ENCODE data around the gene RAB11FIP4. TPM values are rescaled to one million over a fixed set of nuclear protein-coding genes. Genes with fewer than 3 reads are reported as not detected.

The RAB11FIP4 gene
- polyA plus RNA-seq, 1 of the 3 experiments (the other 2 are of a cell fraction) = 9.4 TPM

DNA sequence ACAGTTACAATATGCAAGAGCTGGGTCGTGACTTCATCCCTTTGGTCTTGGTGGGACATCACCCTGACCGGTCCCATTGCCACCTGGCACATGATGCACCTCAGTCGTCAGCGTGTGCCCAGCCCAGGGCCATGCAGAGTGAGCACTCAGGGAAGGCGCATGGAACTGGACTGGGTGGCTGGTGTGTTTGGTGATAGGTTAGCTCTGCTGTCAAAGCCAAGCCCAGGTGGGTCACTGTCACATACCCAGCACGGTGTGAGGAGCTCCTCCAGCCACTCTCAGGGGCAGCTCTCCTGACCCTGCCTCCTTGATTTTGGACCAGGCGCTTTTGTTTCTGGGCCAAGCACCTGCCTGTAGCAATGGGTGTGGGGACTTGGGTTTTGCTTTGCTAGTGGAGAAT, 180.9 kb downstream of the RAB11FIP4 start:
- CTCF ChIA-PET = interaction anchor here (1.4 to 4.6 kb wide), 3 partner anchors 14 to 270 kb away, joined by 3 to 22 read pairs (median 8); no protein-coding TSS in a partner anchor
- WGBS (ENCODE audit: low lambda C conversion rate) = 96% methylated on average over 6 of the region's 7 CpGs

GRCh38 chr17:31573047-31573446, 181.6 kb downstream of the RAB11FIP4 start:
- no peak for DNase-seq
- 95% methylated on average over 6 of the region's 6 CpGs for WGBS (ENCODE audit: low lambda C conversion rate)
- Histone ChIP-seq H3K79me2 (ENCODE audit: insufficient read depth) (peaks cover 58% of the 10 kb centered on the region), H3K4me1 (ENCODE audit: control insufficient read depth in 1 of 2, insufficient read depth in 2 of 2, low read depth in 1 of 2, low read length in 1 of 2) (peaks cover 21 to 40% of the 10 kb centered on the region in 2 experiments), H4K20me1 (ENCODE audit: insufficient read depth) (no peaks in the 10 kb centered on the region), H3K9me3 (no peaks in the 10 kb centered on the region), H3K27ac (ENCODE audit: low read depth in 2 of 2, low read length in 1 of 2) (peak overlapping the region in 1 of 2 experiments; percentile 92; a peak in 2 of 4 replicates), H2AFZ (ENCODE audit: low read depth) (no peak overlapping the region), H3K36me3 (replicated peaks in 1 of 2; ENCODE audit: control insufficient read depth in 1 of 2, insufficient read depth in 2 of 2, low read length in 1 of 2) (peaks cover 0 to 1% of the 10 kb centered on the region in 2 experiments), H3K4me3 (ENCODE audit: low read depth in 2 of 2, low read length in 1 of 2) (no peak overlapping the region), H3F3A (replicated peaks; ENCODE audit: insufficient read depth) (peaks cover 28% of the 10 kb centered on the region), H3K9ac (no peak overlapping the region), H3K27me3 (ENCODE audit: insufficient read depth) (no peaks in the 10 kb centered on the region), H3K4me2 (peak overlapping the region; percentile 61; the same call in 1 of the 2 replicates), H3K9me2 (no peaks in the 10 kb centered on the region)
- POLR2A ChIA-PET = no interaction called here
- TF ChIP-seq SIN3A (IDR thresholded peaks at IDR 0.05; ENCODE audit: borderline replicate concordance, low read depth, low read length) (no peak), YY1 (IDR thresholded peaks at IDR 0.05; ENCODE audit: low read depth) (no peak), GABPA (IDR thresholded peaks at IDR 0.05; ENCODE audit: low read depth) (no peak), FOSL2 (IDR thresholded peaks at IDR 0.05; ENCODE audit: borderline replicate concordance, low read depth) (no peak), RAD21 (IDR thresholded peaks at IDR 0.05; ENCODE audit: low read length) (no peak), ELF1 (IDR thresholded peaks at IDR 0.05) (no peak)
- CTCF ChIA-PET = interaction anchor here (1.4 to 4.6 kb wide), 4 partner anchors 12 to 269 kb away, joined by 3 to 22 read pairs (median 6); no protein-coding TSS in a partner anchor

More for the DNA sequence above, 180.9 kb downstream of the RAB11FIP4 start:
- Histone ChIP-seq H3K36me3 (replicated peaks in 1 of 2; ENCODE audit: control insufficient read depth in 1 of 2, insufficient read depth in 2 of 2, low read length in 1 of 2) (no peaks in the 10 kb centered on the region), H3K27me3 (ENCODE audit: insufficient read depth) (no peaks in the 10 kb centered on the region), H3F3A (replicated peaks; ENCODE audit: insufficient read depth) (peaks cover 25% of the 10 kb centered on the region), H3K27ac (ENCODE audit: low read depth in 2 of 2, low read length in 1 of 2) (peak overlapping the region; percentile 89 to 92; a peak in 3 of 4 replicates), H3K4me2 (peak overlapping the region; percentile 61), H2AFZ (ENCODE audit: low read depth) (no peak overlapping the region), H3K79me2 (ENCODE audit: insufficient read depth) (peaks cover 62% of the 10 kb centered on the region), H3K9ac (peak overlapping the region; percentile 61), H3K9me2 (no peaks in the 10 kb centered on the region), H4K20me1 (ENCODE audit: insufficient read depth) (no peaks in the 10 kb centered on the region), H3K4me3 (ENCODE audit: low read depth in 2 of 2, low read length in 1 of 2) (no peak overlapping the region), H3K4me1 (ENCODE audit: control insufficient read depth in 1 of 2, insufficient read depth in 2 of 2, low read depth in 1 of 2, low read length in 1 of 2) (peaks cover 24 to 47% of the 10 kb centered on the region in 2 experiments), H3K9me3 (no peaks in the 10 kb centered on the region)
- TF ChIP-seq SMC3 (IDR thresholded peaks at IDR 0.05; ENCODE audit: low read depth, low read length) = no peak
- no peak for TF ChIP-seq POLR2AphosphoS5 (IDR thresholded peaks at IDR 0.05; ENCODE audit: low read depth, low read length)
- POLR2A ChIA-PET = no interaction called here
- DNase-seq = no peak

GRCh38 chr17:31573861-31574260, 182.4 kb downstream of the RAB11FIP4 start:
- POLR2A ChIA-PET = no interaction called here
- Histone ChIP-seq H2AFZ (ENCODE audit: low read depth) (no peak overlapping the region), H3K27me3 (ENCODE audit: insufficient read depth) (no peaks in the 10 kb centered on the region), H3K27ac (ENCODE audit: low read depth in 2 of 2, low read length in 1 of 2) (no peak overlapping the region), H3K79me2 (ENCODE audit: insufficient read depth) (peaks cover 57% of the 10 kb centered on the region), H3F3A (replicated peaks; ENCODE audit: insufficient read depth) (peaks cover 36% of the 10 kb centered on the region), H3K9ac (no peak overlapping the region), H4K20me1 (ENCODE audit: insufficient read depth) (no peaks in the 10 kb centered on the region), H3K36me3 (replicated peaks in 1 of 2; ENCODE audit: control insufficient read depth in 1 of 2, insufficient read depth in 2 of 2, low read length in 1 of 2) (peaks cover 0 to 3% of the 10 kb centered on the region in 2 experiments), H3K9me2 (no peaks in the 10 kb centered on the region), H3K4me3 (ENCODE audit: low read depth in 2 of 2, low read length in 1 of 2) (no peak overlapping the region), H3K4me2 (peak overlapping the region; percentile 61; the same call in 1 of the 2 replicates), H3K4me1 (ENCODE audit: control insufficient read depth in 1 of 2, insufficient read depth in 2 of 2, low read depth in 1 of 2, low read length in 1 of 2) (peaks cover 17 to 42% of the 10 kb centered on the region in 2 experiments), H3K9me3 (no peaks in the 10 kb centered on the region)
- TF ChIP-seq SMC3 (IDR thresholded peaks at IDR 0.05; ENCODE audit: low read depth, low read length) (no peak), GABPA (IDR thresholded peaks at IDR 0.05; ENCODE audit: low read depth) (no peak), POLR2AphosphoS5 (IDR thresholded peaks at IDR 0.05; ENCODE audit: low read depth, low read length) (no peak), ZBTB33 (IDR thresholded peaks at IDR 0.05; ENCODE audit: borderline replicate concordance, low read depth) (no peak), ELF1 (IDR thresholded peaks at IDR 0.05) (no peak), NRF1 (IDR thresholded peaks at IDR 0.05; ENCODE audit: low read depth, low read length) (no peak), MEF2A (IDR thresholded peaks at IDR 0.05; ENCODE audit: borderline replicate concordance, low read depth) (no peak), EP300 (IDR thresholded peaks at IDR 0.05; ENCODE audit: borderline replicate concordance in 1 of 2, low read depth in 1 of 2, low read length in 1 of 2) (no peak), CHD2 (IDR thresholded peaks at IDR 0.05; ENCODE audit: low read length, partially characterized antibody) (no peak)
- TF ChIP-seq, protein P1, sequence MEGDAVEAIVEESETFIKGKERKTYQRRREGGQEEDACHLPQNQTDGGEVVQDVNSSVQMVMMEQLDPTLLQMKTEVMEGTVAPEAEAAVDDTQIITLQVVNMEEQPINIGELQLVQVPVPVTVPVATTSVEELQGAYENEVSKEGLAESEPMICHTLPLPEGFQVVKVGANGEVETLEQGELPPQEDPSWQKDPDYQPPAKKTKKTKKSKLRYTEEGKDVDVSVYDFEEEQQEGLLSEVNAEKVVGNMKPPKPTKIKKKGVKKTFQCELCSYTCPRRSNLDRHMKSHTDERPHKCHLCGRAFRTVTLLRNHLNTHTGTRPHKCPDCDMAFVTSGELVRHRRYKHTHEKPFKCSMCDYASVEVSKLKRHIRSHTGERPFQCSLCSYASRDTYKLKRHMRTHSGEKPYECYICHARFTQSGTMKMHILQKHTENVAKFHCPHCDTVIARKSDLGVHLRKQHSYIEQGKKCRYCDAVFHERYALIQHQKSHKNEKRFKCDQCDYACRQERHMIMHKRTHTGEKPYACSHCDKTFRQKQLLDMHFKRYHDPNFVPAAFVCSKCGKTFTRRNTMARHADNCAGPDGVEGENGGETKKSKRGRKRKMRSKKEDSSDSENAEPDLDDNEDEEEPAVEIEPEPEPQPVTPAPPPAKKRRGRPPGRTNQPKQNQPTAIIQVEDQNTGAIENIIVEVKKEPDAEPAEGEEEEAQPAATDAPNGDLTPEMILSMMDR (IDR thresholded peaks at IDR 0.05) = no peak
- 71% methylated on average over 1 of the region's 6 CpGs for WGBS (ENCODE audit: low lambda C conversion rate)
- CTCF ChIA-PET = interaction anchor here (1.4 to 4.6 kb wide), 3 partner anchors 13 to 268 kb away, joined by 3 to 22 read pairs (median 8); no protein-coding TSS in a partner anchor
- peak; percentile 16 for DNase-seq
